HepG2 (cell line): ENCODE results near the gene TFDP2. TPM values are rescaled to one million over a fixed set of nuclear protein-coding genes. Genes with fewer than 3 reads are reported as not detected.
"Not testable (repeated sequence)": the region's sequence is repeated elsewhere in the genome, so short reads cannot be mapped to it uniquely, and the experiment has no call there.

ENCODE experiments used
- ATAC-seq: fragments of 200-7000 bp; cut with Tn5 transposase; 3 replicates; pipeline ENCODE4 v1.9.1; 2020; ENCODE audit warnings: mild to moderate bottlenecking, moderate library complexity
- BruUV-seq: library from RNA; stranded (reverse); fragments of 400-500 nt; replicated peaks from 2 replicates; lab custom pipeline; 2021; lab: Mats Ljungman, UMichigan
- CTCF ChIA-PET: fragments of 300-600 bp; formaldehyde crosslinking; extraction: SDS; loops from one replicate; lab custom pipeline; 2021; ENCODE audit warnings: low total read pairs, inconsistent platforms, low intra/inter-chr PET ratio; lab: Yijun Ruan, JAX
- POLR2A ChIA-PET: fragments of 350-600 bp; sonication (Branson Sonifier 250); formaldehyde crosslinking; loops from one replicate; lab custom pipeline; 2020; ENCODE audit warnings: antibody characterized with exemption, inconsistent platforms; lab: Yijun Ruan, JAX
- DNase-seq: peaks from one replicate; pipeline ENCODE4 v3.0.0-alpha.2; 2015; ENCODE audit warnings: low spot score
- FAIRE-seq: peaks from 3 replicates; lab custom pipeline; 2011; peaks lifted over from hg19 to GRCh38; lab: Jason Lieb, UNC
- H2AFZ ChIP-seq: one replicate; pipeline ENCODE4 v1.6.1; 2011; ENCODE audit warnings: low read length, inconsistent platforms
- H3K27ac ChIP-seq: fragments of 300-600 bp; 3 replicates; pipeline ENCODE4 v1.8.0; 2011; ENCODE audit warnings: mixed run types, mild to moderate bottlenecking, mixed read lengths, low read length, inconsistent platforms; ENCODE audit not compliant: insufficient read depth; ENCODE audit errors: extremely low read length
- H3K27me3 ChIP-seq, 2 experiments: fragments of 200-600 bp in 1 of 2; 2 replicates in 1 of 2; 3 replicates in 1 of 2; pipeline versions ENCODE4 v1.6.0 to v1.8.0; 2011; ENCODE audit warnings: low read length in 2 of 2, mild to moderate bottlenecking in 2 of 2, moderate library complexity in 2 of 2, inconsistent platforms in 1 of 2; ENCODE audit not compliant: insufficient read depth in 2 of 2, control insufficient read depth in 1 of 2
- H3K36me3 ChIP-seq, 2 experiments: fragments of 200-600 bp in 1 of 2; replicated peaks in 1 of 2; 2 replicates in 1 of 2; 3 replicates in 1 of 2; pipeline versions ENCODE4 v1.5.1 to v1.8.0; 2011; ENCODE audit warnings: low read length in 2 of 2, inconsistent platforms in 1 of 2; ENCODE audit not compliant: insufficient read depth in 2 of 2, control insufficient read depth in 1 of 2
- H3K4me1 ChIP-seq: 2 replicates; pipeline ENCODE4 v1.5.1; 2012; ENCODE audit warnings: low read length, inconsistent platforms; ENCODE audit not compliant: insufficient read depth
- H3K4me2 ChIP-seq: 2 replicates; pipeline ENCODE4 v1.6.0; 2011; ENCODE audit warnings: low read depth, low read length, inconsistent platforms
- H3K4me3 ChIP-seq, 3 experiments: fragments of 200-600 bp in 1 of 3; sonication (generic), shearing (Covaris generic) in 1 of 3; replicated peaks in 1 of 3; 2 replicates each; pipeline ENCODE4 v1.5.1; 2011 to 2016; ENCODE audit warnings: low read length in 3 of 3, inconsistent platforms in 2 of 3, low read depth in 2 of 3, mild to moderate bottlenecking in 2 of 3, control low read depth in 1 of 3, mixed read lengths in 1 of 3; ENCODE audit not compliant: insufficient read depth in 1 of 3
- H3K79me2 ChIP-seq: one replicate; pipeline ENCODE4 v1.6.1; 2011; ENCODE audit warnings: low read length, inconsistent platforms; ENCODE audit not compliant: insufficient read depth
- H3K9ac ChIP-seq: 2 replicates; pipeline ENCODE4 v1.6.0; 2011; ENCODE audit warnings: mild to moderate bottlenecking, low read depth, low read length, inconsistent platforms; ENCODE audit not compliant: insufficient read depth
- H3K9me3 ChIP-seq: 2 replicates; pipeline ENCODE4 v1.5.1; 2012; ENCODE audit warnings: mild to moderate bottlenecking, low read length
- H4K20me1 ChIP-seq: 2 replicates; pipeline ENCODE4 v1.6.0; 2011; ENCODE audit warnings: inconsistent platforms, mild to moderate bottlenecking, low read length, moderate library complexity; ENCODE audit not compliant: insufficient read depth
- NR2F6 ChIP-seq, 2 experiments: IDR thresholded peaks; 2 replicates each; pipeline ENCODE4 v1.6.1; 2016; ENCODE audit warnings: antibody characterized with exemption in 1 of 2, mild to moderate bottlenecking in 1 of 2
- ZNF121 ChIP-seq: sonication (generic); formaldehyde crosslinking; IDR thresholded peaks from 2 replicates; pipeline ENCODE4 v1.5.0; 2020; ENCODE audit warnings: mild to moderate bottlenecking, missing genetic modification reagents
- ZNF362 ChIP-seq: sonication (generic); formaldehyde crosslinking; IDR thresholded peaks from 2 replicates; pipeline ENCODE4 v1.4.0; 2020; ENCODE audit warnings: missing genetic modification reagents, mild to moderate bottlenecking, borderline replicate concordance
- ZNF460 ChIP-seq: sonication (generic); formaldehyde crosslinking; IDR thresholded peaks from 2 replicates; pipeline ENCODE4 v1.5.1; 2020; ENCODE audit warnings: missing genetic modification reagents, mild to moderate bottlenecking, borderline replicate concordance
- ZNF770 ChIP-seq: sonication (generic); formaldehyde crosslinking; IDR thresholded peaks from 2 replicates; pipeline ENCODE4 v1.5.0; 2020; ENCODE audit warnings: mild to moderate bottlenecking, missing genetic modification reagents
- WGBS: methylation state at CpG from one replicate; pipeline ENCODE4 v1.1.6; 2017; ENCODE audit warnings: low lambda C conversion rate; 5-methylcytosine and 5-hydroxymethylcytosine counted together
- in situ Hi-C: cut with HindIII; loops from 2 replicates; pipeline ENCODE4 v1.10.0; 2017; ENCODE audit warnings: low pct_unique_long_range_greater_than_20kb; ENCODE audit not compliant: extremely low pct_ligation_motif_present
- intact Hi-C: fragments of 100-400 bp; cut with micrococcal nuclease; formaldehyde crosslinking; loops from one replicate; pipeline ENCODE4 v1.10.0; 2022; ENCODE audit not compliant: unreplicated experiment
- polyA plus RNA-seq, 8 experiments: library from polyadenylated mRNA; depleted of rRNA in 3 of 8; stranded (reverse) in 7 of 8; unstranded in 1 of 8; fragments of >200 nt; fragmentation: Illumina TruSeq in 4 of 8; extraction: Trizol in 4 of 8; gene quantifications; 2 replicates each; pipeline versions ENCODE4 v1.2.1 to v1.2.3, GENCODE V29; 2011 to 2016; ENCODE audit warnings: low read depth in 4 of 8, missing spikeins in 1 of 8, mixed read lengths in 1 of 8; ENCODE audit not compliant: insufficient read depth in 1 of 8
- total RNA-seq, 5 experiments: library from RNA; depleted of rRNA; stranded (reverse); fragments of >200 nt; fragmentation: Illumina TruSeq; extraction: Trizol; gene quantifications; 2 replicates each; pipeline ENCODE4 v1.2.3, GENCODE V29; 2016; ENCODE audit warnings: low read depth in 1 of 5

The TFDP2 gene
- total and polyA plus RNA-seq, 2 of the 13 experiments (the other 11 are each of a cell fraction or from before 2014, with no cell fraction given) = 17.9 to 37.4 TPM

- H3K9ac ChIP-seq; H3K79me2 ChIP-seq; H3K9me3 ChIP-seq; POLR2A ChIA-PET; H4K20me1 ChIP-seq; H3K27ac ChIP-seq; in situ Hi-C loops; intact Hi-C loops; CTCF ChIA-PET; TF ChIP-seq NR2F6 (IDR thresholded peaks at IDR 0.05): not testable (repeated sequence)
- DNase-seq = peak; percentile 34
- peak; percentile 79 for ATAC-seq
- TF ChIP-seq ZNF362 = peak; percentile 80
- TF ChIP-seq ZNF770 (CRISPR knock-in tag) = peak; percentile 58
- TF ChIP-seq NR2F6 (CRISPR knock-in tag; IDR thresholded peaks at IDR 0.05) = peak; percentile 63
- TF ChIP-seq ZNF121 (CRISPR knock-in tag) = peak; percentile 81
- TF ChIP-seq ZNF460 (CRISPR knock-in tag) = peak; percentile 66
- TF ChIP-seq, all 625 proteins: peak for 5; not testable (repeated sequence) for 620
- not testable (repeated sequence) for H3K27me3 ChIP-seq, BruUV-seq, H3K4me1 ChIP-seq, H2AFZ ChIP-seq, H3K4me2 ChIP-seq, H3K36me3 ChIP-seq, FAIRE-seq, H3K4me3 ChIP-seq
- 94% methylated on average over 4 of the region's 4 CpGs for WGBS
Observed at GRCh38 chr3:142075656-142076055, 73.7 kb downstream of the TFDP2 start.
